Activated CD4-positive, alpha-beta T cell treated with anti-CD3 and anti-CD28 coated beads, Interleukin-2, amount 10 ng/mL, durations not matched to agents 7 days and 5 days (primary cell): ENCODE data around the gene FAM236C. TPM values are rescaled to one million over a fixed set of nuclear protein-coding genes. Genes with fewer than 3 reads are reported as not detected.

Source experiments
- total RNA-seq, 2 experiments: library from RNA; stranded (reverse); gene quantifications; one replicate each; pipeline ENCODE4 v1.2.3, GENCODE V29; 2021

Gene FAM236C
- total RNA-seq, 2 experiments from 2014 or later: not detected

Other genes with a start within 250 kb of the FAM236C start
- under 1 TPM; 0.60 to 0.87 TPM for gene PHKA1, start 198.3 kb upstream of the FAM236C start, total RNA-seq
- gene DMRTC1B, start 135.7 kb upstream of the FAM236C start, total RNA-seq: under 1 TPM in 1 of 2 experiments, not detected in 1; 0.12 TPM
- gene FAM236B, start 130.0 kb upstream of the FAM236C start, total RNA-seq: not detected
- gene FAM236D, start 104.4 kb upstream of the FAM236C start, total RNA-seq: not detected
- not detected for gene FAM236A, start 25.6 kb downstream of the FAM236C start, total RNA-seq
- gene DMRTC1, start 31.2 kb downstream of the FAM236C start, total RNA-seq: under 1 TPM in 1 of 2 experiments, not detected in 1; 0.12 TPM
- not detected for gene PABPC1L2B, start 90.3 kb downstream of the FAM236C start, total RNA-seq
- gene PABPC1L2A, start 166.9 kb downstream of the FAM236C start, total RNA-seq: not detected